Fibroblast of villous mesenchyme (primary cell): Measurements from ENCODE around the gene KRTAP10-8. TPM values are rescaled to one million over a fixed set of nuclear protein-coding genes. Genes with fewer than 3 reads are reported as not detected.
"Not testable (repeated sequence)": the region's sequence is repeated elsewhere in the genome, so short reads cannot be mapped to it uniquely, and the experiment has no call there.

Experiments used
- DNase-seq: peaks from one replicate; pipeline ENCODE4 v3.0.0-alpha.2; 2010; ENCODE audit warnings: low read depth
- H3K4me3 ChIP-seq: 2 replicates; pipeline ENCODE4 v1.5.1; 2011; ENCODE audit warnings: low read depth, mild to moderate bottlenecking, low read length
- total RNA-seq: library from RNA; depleted of rRNA; stranded (reverse); fragments of >200 nt; gene quantifications from 2 replicates; pipeline ENCODE4 v1.2.3, GENCODE V29; 2012
- TF ChIP-seq, protein P1 (sequence below): IDR thresholded peaks from 2 replicates; pipeline ENCODE4 v1.5.1; 2012; ENCODE audit warnings: low read depth, mild to moderate bottlenecking, low read length; ENCODE audit not compliant: insufficient read depth

Gene KRTAP10-8
- total RNA-seq, 1 donor, result not detected

GRCh38 chr21:44636209-44637017, 24.5 kb downstream of the KRTAP10-8 start:
- no peak for DNase-seq
- H3K4me3 ChIP-seq, result no peak overlapping the region
- TF ChIP-seq, protein P1, sequence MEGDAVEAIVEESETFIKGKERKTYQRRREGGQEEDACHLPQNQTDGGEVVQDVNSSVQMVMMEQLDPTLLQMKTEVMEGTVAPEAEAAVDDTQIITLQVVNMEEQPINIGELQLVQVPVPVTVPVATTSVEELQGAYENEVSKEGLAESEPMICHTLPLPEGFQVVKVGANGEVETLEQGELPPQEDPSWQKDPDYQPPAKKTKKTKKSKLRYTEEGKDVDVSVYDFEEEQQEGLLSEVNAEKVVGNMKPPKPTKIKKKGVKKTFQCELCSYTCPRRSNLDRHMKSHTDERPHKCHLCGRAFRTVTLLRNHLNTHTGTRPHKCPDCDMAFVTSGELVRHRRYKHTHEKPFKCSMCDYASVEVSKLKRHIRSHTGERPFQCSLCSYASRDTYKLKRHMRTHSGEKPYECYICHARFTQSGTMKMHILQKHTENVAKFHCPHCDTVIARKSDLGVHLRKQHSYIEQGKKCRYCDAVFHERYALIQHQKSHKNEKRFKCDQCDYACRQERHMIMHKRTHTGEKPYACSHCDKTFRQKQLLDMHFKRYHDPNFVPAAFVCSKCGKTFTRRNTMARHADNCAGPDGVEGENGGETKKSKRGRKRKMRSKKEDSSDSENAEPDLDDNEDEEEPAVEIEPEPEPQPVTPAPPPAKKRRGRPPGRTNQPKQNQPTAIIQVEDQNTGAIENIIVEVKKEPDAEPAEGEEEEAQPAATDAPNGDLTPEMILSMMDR, result no peak

GRCh38 chr21:44637018-44637850, 25.4 kb downstream of the KRTAP10-8 start, which contains the start of gene KRTAP10-10:
TSS of gene KRTAP10-10 (plus strand) at chr21:44637356. CDS start at chr21:44637418, 62 bp downstream.
- TF ChIP-seq, protein P1, result no peak
- DNase-seq, result no peak
- H3K4me3 ChIP-seq, result no peak within 1 kb of the TSS

- not testable (repeated sequence) for H3K4me3 ChIP-seq
Observed at GRCh38 chr21:44637851-44638348, 26.0 kb downstream of the KRTAP10-8 start.

GRCh38 chr21:44638506-44639330, 26.8 kb downstream of the KRTAP10-8 start:
- not testable (repeated sequence) for H3K4me3 ChIP-seq, DNase-seq

More at GRCh38 chr21:44637851-44638348, 26.0 kb downstream of the KRTAP10-8 start:
- DNase-seq, result not testable (repeated sequence)

DNA sequence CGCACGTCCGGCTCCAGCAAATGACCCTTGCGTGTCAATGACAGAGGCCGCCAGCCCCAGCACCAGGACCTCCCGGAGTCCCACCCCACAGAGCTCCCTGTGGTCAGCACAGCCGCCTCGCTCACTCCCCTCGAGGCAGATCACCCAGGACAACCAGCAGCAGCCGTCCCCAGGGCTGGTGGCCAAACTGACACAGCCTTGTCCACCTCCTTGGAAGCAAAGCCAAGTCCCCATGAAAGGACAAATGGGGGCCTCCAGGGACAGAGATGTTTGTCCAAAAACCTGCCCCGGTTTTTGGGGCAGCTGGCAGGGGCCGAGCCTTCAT, 27.4 kb downstream of the KRTAP10-8 start:
- DNase-seq, result no peak

DNA sequence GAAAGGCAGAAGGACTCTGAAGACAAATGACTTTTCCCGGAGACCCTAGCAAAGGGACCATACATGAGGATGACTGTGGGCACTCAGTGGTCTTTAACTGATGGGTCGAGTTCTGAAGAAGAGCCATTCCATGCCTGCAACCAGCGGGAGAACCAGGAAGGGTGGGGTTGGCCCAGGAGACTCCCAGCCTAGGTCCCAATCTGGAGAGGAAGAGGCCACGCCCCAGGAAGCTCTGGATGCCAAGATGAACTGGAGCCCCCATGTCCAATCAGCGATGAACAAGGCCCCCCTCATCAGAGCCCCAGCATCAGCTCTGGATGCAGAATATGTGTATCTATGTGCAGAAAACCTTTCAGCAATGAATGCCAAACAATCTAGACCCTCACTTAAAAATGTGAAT, 28.9 kb downstream of the KRTAP10-8 start:
- H3K4me3 ChIP-seq, result no peak overlapping the region
- TF ChIP-seq, protein P1, result no peak
- no peak for DNase-seq

More for the DNA sequence above, 27.4 kb downstream of the KRTAP10-8 start:
- no peak overlapping the region for H3K4me3 ChIP-seq
- TF ChIP-seq, protein P1, result no peak

DNA sequence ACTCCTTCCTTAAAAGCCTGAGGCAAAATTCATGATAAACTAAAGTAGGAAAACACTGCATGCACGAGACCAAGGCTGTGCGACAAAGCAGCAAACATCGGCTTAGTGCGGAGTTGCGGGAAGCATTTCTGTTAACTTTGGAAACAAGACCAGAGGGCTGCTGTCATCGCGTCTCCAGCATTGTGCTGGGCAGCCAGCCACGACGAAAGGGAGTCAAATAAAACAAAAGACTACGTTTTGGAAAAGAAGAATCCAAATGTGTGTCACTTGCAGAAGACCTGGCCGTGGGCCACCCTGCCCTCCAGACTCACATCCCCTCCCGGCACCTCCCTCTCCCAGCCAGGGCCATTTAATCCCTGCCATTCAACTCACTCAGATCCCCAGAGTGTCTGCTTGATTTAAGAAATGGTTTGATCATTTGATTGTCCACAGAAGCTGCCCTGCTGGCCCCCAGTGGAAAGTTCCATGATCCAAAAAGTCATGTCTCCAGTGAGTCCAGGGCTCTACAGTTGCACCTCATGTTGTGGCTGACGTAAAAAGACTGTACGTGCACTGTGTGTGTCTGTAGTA, 31.9 kb downstream of the KRTAP10-8 start:
- TF ChIP-seq, protein P1, result no peak
- no peak overlapping the region for H3K4me3 ChIP-seq
- no peak for DNase-seq
